ENCODE results near the gene TTC9. TPM values are rescaled to one million over a fixed set of nuclear protein-coding genes. Genes with fewer than 3 reads are reported as not detected.

The TTC9 gene
- total and polyA plus RNA-seq, 9 of the 15 experiments (the other 6 are each of a cell fraction or from before 2014, with no cell fraction given) = 0.07 TPM; not detected in 8

DNA sequence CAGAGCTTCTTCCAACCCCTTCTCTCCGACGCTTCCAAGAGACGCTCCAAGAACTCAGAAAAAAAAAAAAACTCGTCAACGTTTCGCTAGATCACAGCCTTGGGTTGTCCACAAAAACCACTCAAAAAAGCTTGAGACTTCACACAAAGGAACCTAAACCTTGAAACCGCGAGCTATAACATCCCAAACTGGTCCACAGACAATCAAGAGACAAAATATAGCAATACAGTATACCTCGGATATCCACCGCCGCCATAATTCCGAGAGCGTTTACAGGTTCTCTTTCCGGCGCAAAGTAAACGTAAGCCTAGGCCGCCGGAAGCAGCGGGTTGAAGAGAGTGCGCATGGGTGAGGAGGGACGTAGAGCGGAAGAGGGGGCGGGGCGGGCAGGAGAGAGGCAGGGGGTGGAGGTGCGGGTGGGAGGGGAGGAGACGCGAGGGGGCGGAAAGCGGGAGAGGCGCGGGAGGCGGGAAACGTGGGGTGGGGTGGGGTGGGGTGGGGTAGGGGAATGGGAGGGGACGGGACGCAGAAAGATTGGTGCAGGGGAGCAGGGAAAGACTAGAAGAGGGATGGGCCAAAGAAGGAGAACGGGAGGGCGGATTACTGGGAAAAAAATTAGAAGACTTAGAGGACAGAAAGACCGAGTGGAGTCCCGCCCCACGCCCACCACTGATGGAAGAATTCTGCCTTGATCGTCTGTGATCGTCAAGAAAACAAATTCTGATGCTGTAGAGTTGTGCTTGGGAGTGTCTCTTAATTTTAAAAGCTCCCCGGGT, 41.1 kb upstream of the TTC9 start, which contains the start of gene MED6 (continued):
- TF ChIP-seq, protein P1, sequence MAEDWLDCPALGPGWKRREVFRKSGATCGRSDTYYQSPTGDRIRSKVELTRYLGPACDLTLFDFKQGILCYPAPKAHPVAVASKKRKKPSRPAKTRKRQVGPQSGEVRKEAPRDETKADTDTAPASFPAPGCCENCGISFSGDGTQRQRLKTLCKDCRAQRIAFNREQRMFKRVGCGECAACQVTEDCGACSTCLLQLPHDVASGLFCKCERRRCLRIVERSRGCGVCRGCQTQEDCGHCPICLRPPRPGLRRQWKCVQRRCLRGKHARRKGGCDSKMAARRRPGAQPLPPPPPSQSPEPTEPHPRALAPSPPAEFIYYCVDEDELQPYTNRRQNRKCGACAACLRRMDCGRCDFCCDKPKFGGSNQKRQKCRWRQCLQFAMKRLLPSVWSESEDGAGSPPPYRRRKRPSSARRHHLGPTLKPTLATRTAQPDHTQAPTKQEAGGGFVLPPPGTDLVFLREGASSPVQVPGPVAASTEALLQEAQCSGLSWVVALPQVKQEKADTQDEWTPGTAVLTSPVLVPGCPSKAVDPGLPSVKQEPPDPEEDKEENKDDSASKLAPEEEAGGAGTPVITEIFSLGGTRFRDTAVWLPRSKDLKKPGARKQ (CRISPR knock-in tag; IDR thresholded peaks at IDR 0.05) = no peak
- no peak for TF ChIP-seq PCBP1 (IDR thresholded peaks at IDR 0.05; ENCODE audit: low read depth, low read length, poor library complexity, severe bottlenecking)
- no peak for TF ChIP-seq ZNF311 (CRISPR knock-in tag; IDR thresholded peaks at IDR 0.05)
- TF ChIP-seq GTF2E2 (tag; IDR thresholded peaks at IDR 0.05) = no peak
- no peak for TF ChIP-seq ZFP36 (IDR thresholded peaks at IDR 0.05; ENCODE audit: low read depth, low read length, partially characterized antibody)
- TF ChIP-seq SPI1 (IDR thresholded peaks at IDR 0.05; ENCODE audit: borderline replicate concordance, low read depth, low read length) = peak; percentile 21; the same call in 1 of the 2 replicates
- TF ChIP-seq, protein P2, sequence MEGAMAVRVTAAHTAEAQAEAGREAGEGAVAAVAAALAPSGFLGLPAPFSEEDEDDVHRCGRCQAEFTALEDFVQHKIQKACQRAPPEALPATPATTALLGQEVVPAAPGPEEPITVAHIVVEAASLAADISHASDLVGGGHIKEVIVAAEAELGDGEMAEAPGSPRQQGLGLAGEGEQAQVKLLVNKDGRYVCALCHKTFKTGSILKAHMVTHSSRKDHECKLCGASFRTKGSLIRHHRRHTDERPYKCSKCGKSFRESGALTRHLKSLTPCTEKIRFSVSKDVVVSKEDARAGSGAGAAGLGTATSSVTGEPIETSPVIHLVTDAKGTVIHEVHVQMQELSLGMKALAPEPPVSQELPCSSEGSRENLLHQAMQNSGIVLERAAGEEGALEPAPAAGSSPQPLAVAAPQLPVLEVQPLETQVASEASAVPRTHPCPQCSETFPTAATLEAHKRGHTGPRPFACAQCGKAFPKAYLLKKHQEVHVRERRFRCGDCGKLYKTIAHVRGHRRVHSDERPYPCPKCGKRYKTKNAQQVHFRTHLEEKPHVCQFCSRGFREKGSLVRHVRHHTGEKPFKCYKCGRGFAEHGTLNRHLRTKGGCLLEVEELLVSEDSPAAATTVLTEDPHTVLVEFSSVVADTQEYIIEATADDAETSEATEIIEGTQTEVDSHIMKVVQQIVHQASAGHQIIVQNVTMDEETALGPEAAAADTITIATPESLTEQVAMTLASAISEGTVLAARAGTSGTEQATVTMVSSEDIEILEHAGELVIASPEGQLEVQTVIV (CRISPR knock-in tag; IDR thresholded peaks at IDR 0.05; ENCODE audit: borderline replicate concordance) = no peak
- TF ChIP-seq, protein P3, sequence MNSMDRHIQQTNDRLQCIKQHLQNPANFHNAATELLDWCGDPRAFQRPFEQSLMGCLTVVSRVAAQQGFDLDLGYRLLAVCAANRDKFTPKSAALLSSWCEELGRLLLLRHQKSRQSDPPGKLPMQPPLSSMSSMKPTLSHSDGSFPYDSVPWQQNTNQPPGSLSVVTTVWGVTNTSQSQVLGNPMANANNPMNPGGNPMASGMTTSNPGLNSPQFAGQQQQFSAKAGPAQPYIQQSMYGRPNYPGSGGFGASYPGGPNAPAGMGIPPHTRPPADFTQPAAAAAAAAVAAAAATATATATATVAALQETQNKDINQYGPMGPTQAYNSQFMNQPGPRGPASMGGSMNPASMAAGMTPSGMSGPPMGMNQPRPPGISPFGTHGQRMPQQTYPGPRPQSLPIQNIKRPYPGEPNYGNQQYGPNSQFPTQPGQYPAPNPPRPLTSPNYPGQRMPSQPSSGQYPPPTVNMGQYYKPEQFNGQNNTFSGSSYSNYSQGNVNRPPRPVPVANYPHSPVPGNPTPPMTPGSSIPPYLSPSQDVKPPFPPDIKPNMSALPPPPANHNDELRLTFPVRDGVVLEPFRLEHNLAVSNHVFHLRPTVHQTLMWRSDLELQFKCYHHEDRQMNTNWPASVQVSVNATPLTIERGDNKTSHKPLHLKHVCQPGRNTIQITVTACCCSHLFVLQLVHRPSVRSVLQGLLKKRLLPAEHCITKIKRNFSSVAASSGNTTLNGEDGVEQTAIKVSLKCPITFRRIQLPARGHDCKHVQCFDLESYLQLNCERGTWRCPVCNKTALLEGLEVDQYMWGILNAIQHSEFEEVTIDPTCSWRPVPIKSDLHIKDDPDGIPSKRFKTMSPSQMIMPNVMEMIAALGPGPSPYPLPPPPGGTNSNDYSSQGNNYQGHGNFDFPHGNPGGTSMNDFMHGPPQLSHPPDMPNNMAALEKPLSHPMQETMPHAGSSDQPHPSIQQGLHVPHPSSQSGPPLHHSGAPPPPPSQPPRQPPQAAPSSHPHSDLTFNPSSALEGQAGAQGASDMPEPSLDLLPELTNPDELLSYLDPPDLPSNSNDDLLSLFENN (IDR thresholded peaks at IDR 0.05; ENCODE audit: low read depth in 2 of 2, low read length in 2 of 2) = no peak
- peak; percentile 98 for TF ChIP-seq CREM (IDR thresholded peaks at IDR 0.05; ENCODE audit: low read depth)
- TF ChIP-seq, protein P4, sequence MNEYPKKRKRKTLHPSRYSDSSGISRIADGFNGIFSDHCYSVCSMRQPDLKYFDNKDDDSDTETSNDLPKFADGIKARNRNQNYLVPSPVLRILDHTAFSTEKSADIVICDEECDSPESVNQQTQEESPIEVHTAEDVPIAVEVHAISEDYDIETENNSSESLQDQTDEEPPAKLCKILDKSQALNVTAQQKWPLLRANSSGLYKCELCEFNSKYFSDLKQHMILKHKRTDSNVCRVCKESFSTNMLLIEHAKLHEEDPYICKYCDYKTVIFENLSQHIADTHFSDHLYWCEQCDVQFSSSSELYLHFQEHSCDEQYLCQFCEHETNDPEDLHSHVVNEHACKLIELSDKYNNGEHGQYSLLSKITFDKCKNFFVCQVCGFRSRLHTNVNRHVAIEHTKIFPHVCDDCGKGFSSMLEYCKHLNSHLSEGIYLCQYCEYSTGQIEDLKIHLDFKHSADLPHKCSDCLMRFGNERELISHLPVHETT (CRISPR knock-in tag; conservative IDR thresholded peaks at IDR 0.05 in 1 of 2, IDR thresholded peaks at IDR 0.05 in 1 of 2) = 0 out of 4 replicates have a peak, but pooled peaks of 1 of the 2 experiments have one; percentile 21
- TF ChIP-seq SOX6 (IDR thresholded peaks at IDR 0.05) = no peak
- no peak for TF ChIP-seq ARNT (IDR thresholded peaks at IDR 0.05)
- TF ChIP-seq TOE1 (IDR thresholded peaks at IDR 0.05; ENCODE audit: borderline replicate concordance) = no peak
- TF ChIP-seq TOE1 (CRISPR knock-in tag; IDR thresholded peaks at IDR 0.05; ENCODE audit: borderline replicate concordance, low read depth) = no peak
- TF ChIP-seq XRCC5 (IDR thresholded peaks at IDR 0.05; ENCODE audit: low read depth, low read length) = no peak
- no peak for TF ChIP-seq SRSF3 (IDR thresholded peaks at IDR 0.05; ENCODE audit: insufficient read depth, low read length)
